NB4 (cell line): ENCODE data around the gene EVC.

Experiments
- DNase-seq: peaks from one replicate; pipeline ENCODE4 v3.0.0; 2010; ENCODE audit warnings: low read depth
- H3K4me3 ChIP-seq: one replicate; pipeline ENCODE4 v1.5.1; 2011; ENCODE audit warnings: mild to moderate bottlenecking, low read depth, low read length, moderate library complexity
- CTCF ChIP-seq: IDR thresholded peaks from one replicate; pipeline ENCODE4 v1.5.1; 2012; ENCODE audit warnings: low read depth, low read length
- MAX ChIP-seq: IDR thresholded peaks from 2 replicates; pipeline ENCODE4 v1.6.1; 2011; ENCODE audit warnings: low read depth, low read length
- MYC ChIP-seq: IDR thresholded peaks from 2 replicates; pipeline ENCODE4 v1.6.1; 2011; ENCODE audit warnings: low read depth, low read length
- POLR2A ChIP-seq: IDR thresholded peaks from 2 replicates; pipeline ENCODE4 v1.6.1; 2011; ENCODE audit warnings: mild to moderate bottlenecking; ENCODE audit not compliant: insufficient read length; ENCODE audit errors: extremely low read depth

EVC gene

GRCh38 chr4:5857199-5857598 is 146.2 kb downstream of the EVC start:
- TF ChIP-seq MYC (no peak), MAX (no peak), POLR2A (no peak), CTCF (no peak)
- no peak overlapping the region for H3K4me3 ChIP-seq
- no peak for DNase-seq

GRCh38 chr4:5858020-5858769 is 147.2 kb downstream of the EVC start:
- H3K4me3 ChIP-seq = no peak overlapping the region
- DNase-seq = no peak
- TF ChIP-seq POLR2A = no peak
- TF ChIP-seq MAX = no peak
- no peak for TF ChIP-seq CTCF
- no peak for TF ChIP-seq MYC

- TF ChIP-seq MYC = no peak
- TF ChIP-seq MAX = no peak
- TF ChIP-seq POLR2A = no peak
- TF ChIP-seq CTCF = no peak
- peak; percentile 87 for DNase-seq
- H3K4me3 ChIP-seq = no peak overlapping the region
Measured at GRCh38 chr4:5863461-5864113, 152.6 kb downstream of the EVC start.
